ENCODE data around the gene MYL12A. TPM values are rescaled to one million over a fixed set of nuclear protein-coding genes. Genes with fewer than 3 reads are reported as not detected.

Gene MYL12A
- total and polyA plus RNA-seq, 2 experiments from 2014 or later: 456 to 692 TPM

DNA sequence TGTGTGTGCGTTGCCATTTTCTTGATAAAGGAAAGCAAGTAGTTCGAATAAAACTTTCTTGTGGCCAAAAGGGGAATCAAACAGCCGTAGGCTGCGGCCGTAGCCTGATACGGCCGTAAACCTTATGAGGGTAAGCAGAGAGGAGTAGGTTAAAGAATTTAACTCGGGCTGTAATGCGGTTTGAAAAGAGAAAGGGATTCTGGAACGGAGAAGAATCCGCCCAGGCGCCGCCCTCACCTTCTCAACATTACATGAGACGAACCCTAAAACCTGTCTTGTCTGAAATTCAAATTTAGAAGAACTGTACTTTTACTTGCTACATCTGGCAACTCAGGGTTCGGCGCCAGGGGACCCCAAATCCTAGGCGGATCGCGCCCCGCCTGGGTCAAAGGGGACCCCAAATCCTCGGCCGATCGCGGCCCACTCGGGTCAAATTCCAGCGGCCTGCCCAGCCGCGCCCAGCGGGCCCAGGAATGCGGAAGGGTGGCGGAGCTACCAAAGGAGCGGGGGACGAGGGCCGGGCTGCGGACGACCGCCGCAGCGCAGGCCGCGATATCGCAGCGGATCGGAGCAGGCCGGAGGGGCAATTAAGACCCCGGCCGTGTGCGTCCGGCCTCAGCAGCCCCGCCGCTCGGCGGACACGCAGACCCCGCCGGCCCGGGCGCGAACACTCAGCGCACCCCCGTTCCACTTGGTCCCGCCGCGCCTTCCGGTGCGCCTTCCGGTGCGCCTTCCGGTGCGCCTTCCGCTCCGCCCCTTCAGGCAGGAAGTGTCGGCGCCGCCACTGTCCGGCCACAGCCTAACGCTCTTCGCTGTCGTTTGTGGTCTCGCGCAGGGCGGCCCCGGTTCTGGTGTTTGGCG lies 14.0 kb downstream of the MYL12A start, which contains the start of gene MYL12B:
TSS of gene MYL12B (plus strand) at position 761 of the 861 bp plus-strand sequence. CDS start 10,766 bp downstream, outside the sequence.
- no peaks in the 10 kb centered on the region for H3K27me3 ChIP-seq
- under 1% methylated on average over 56 of the region's 84 CpGs for whole genome bisulfite sequencing (ENCODE audit: low lambda C conversion rate, missing lambda C conversion rate)
- H3K4me2 ChIP-seq: peak within 1 kb of the TSS; percentile 78
- H3K9me3 ChIP-seq (ENCODE audit: low read depth): no peaks in the 10 kb centered on the region
- H2AFZ ChIP-seq: peak within 1 kb of the TSS; percentile 58
- H3K36me3 ChIP-seq (replicated peaks; ENCODE audit: insufficient read depth, low read depth): peaks cover 7% of the 10 kb centered on the region
- DNase-seq (ENCODE audit: low spot score): peak; percentile 93
- peaks cover 35% of the 10 kb centered on the region for H4K20me1 ChIP-seq (ENCODE audit: insufficient read depth, poor library complexity, severe bottlenecking)
- peaks cover 74% of the 10 kb centered on the region for H3K79me2 ChIP-seq
- H3K4me1 ChIP-seq (ENCODE audit: insufficient read depth): peaks cover 45% of the 10 kb centered on the region
- no peak for TF ChIP-seq EZH2 (IDR thresholded peaks at IDR 0.05; ENCODE audit: borderline replicate concordance)
- no peak for TF ChIP-seq EZH2phosphoT487 (IDR thresholded peaks at IDR 0.05; ENCODE audit: low read depth, severe bottlenecking, unreplicated experiment)
- TF ChIP-seq, protein P1, sequence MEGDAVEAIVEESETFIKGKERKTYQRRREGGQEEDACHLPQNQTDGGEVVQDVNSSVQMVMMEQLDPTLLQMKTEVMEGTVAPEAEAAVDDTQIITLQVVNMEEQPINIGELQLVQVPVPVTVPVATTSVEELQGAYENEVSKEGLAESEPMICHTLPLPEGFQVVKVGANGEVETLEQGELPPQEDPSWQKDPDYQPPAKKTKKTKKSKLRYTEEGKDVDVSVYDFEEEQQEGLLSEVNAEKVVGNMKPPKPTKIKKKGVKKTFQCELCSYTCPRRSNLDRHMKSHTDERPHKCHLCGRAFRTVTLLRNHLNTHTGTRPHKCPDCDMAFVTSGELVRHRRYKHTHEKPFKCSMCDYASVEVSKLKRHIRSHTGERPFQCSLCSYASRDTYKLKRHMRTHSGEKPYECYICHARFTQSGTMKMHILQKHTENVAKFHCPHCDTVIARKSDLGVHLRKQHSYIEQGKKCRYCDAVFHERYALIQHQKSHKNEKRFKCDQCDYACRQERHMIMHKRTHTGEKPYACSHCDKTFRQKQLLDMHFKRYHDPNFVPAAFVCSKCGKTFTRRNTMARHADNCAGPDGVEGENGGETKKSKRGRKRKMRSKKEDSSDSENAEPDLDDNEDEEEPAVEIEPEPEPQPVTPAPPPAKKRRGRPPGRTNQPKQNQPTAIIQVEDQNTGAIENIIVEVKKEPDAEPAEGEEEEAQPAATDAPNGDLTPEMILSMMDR (IDR thresholded peaks at IDR 0.05; ENCODE audit: poor library complexity): no peak
- no peaks in the 10 kb centered on the region for H3K9me2 ChIP-seq (replicated peaks; ENCODE audit: insufficient read depth)
- H3K4me3 ChIP-seq: peak within 1 kb of the TSS; percentile 99
- H3K27ac ChIP-seq: peak within 1 kb of the TSS; percentile 99

DNA sequence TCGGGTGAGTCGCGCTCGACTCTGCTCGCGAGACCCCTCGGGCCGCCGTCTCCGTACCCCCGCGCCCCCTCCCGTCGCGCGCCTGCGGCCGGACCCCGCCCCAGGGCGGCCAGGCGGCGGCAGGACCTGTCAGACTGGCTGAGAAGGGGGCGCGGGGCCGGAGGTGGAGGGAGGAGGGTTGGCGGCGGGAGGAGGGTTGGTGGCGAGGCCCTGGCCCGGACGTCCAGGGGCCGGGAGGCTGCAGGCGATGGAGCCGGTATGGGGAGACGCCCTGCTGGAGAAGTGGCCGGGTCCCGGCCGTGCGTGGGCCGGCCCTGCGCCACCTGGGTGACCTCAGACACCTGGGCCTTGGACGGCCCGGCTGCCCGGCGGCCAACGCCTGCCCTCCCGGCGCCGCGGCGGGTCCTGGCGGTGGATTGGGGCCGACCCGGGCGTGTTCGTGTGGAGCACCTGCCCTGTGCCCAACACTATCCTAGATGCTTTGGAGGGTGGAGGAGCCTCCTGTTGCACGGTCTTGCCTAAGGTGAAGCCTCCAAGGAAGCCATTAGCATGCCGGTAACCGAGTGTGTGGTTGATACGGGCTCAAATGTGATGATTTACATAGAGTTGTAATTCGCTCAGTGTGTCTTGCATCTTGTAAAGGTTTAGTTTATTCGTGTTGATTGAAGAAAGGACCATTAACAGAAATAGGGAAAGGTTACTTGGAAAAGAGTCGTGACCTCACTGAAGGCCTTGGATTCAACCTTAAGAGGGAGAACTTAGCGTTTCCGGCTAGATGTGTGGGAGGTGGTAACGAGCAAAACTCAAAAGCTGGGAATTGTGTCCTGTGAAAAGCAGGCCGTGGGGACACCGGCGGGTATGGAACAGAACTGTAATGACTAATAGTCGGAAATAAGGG lies 14.9 kb downstream of the MYL12A start:
- H2AFZ ChIP-seq: peak overlapping the region; percentile 58
- H3K27me3 ChIP-seq: no peaks in the 10 kb centered on the region
- peak overlapping the region; percentile 75 for H3K4me2 ChIP-seq
- peaks cover 41% of the 10 kb centered on the region for H3K4me1 ChIP-seq (ENCODE audit: insufficient read depth)
- DNase-seq (ENCODE audit: low spot score): peak; percentile 32
- TF ChIP-seq, protein P1 (IDR thresholded peaks at IDR 0.05; ENCODE audit: poor library complexity): no peak
- TF ChIP-seq EZH2phosphoT487 (IDR thresholded peaks at IDR 0.05; ENCODE audit: low read depth, severe bottlenecking, unreplicated experiment) (no peak), EZH2 (IDR thresholded peaks at IDR 0.05; ENCODE audit: borderline replicate concordance) (no peak)
- no peaks in the 10 kb centered on the region for H3K9me2 ChIP-seq (replicated peaks; ENCODE audit: insufficient read depth)
- peaks cover 5% of the 10 kb centered on the region for H3K36me3 ChIP-seq (replicated peaks; ENCODE audit: insufficient read depth, low read depth)
- H4K20me1 ChIP-seq (ENCODE audit: insufficient read depth, poor library complexity, severe bottlenecking): peaks cover 44% of the 10 kb centered on the region
- WGBS (ENCODE audit: low lambda C conversion rate, missing lambda C conversion rate): under 1% methylated on average over 38 of the region's 69 CpGs
- H3K4me3 ChIP-seq: peak overlapping the region; percentile 99
- H3K79me2 ChIP-seq: peaks cover 82% of the 10 kb centered on the region
- peak overlapping the region; percentile 99 for H3K27ac ChIP-seq
- H3K9me3 ChIP-seq (ENCODE audit: low read depth): no peaks in the 10 kb centered on the region

DNA sequence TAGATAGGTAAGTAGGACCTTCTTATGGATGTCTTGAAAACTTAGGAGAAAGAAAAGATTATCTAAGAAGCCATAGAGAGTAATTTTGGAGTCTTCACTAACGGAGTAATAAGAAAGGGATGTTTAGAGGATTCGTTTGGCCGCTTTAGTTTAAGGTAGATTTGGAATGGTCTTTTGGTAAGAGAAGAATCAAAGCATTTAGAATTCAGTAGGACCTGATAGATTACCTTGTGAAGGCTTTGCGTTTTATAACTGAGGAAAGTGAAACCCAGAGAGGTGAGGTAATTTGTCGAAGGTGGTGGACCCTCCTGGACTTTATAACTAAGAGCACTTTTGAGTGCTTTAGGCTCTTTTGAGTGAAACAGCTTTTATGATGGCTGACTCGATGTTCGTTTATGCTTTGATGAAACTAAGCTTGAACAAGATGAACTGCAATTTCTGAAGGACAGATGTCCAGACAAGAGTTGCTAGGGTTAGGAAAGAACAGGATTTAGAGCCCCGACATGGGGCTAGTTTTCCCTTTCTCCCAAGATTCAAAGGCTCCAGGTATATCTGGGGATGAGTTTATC lies 15.6 kb downstream of the MYL12A start:
- H3K27me3 ChIP-seq: no peaks in the 10 kb centered on the region
- H3K9me2 ChIP-seq (replicated peaks; ENCODE audit: insufficient read depth): no peaks in the 10 kb centered on the region
- H2AFZ ChIP-seq: no peak overlapping the region
- H4K20me1 ChIP-seq (ENCODE audit: insufficient read depth, poor library complexity, severe bottlenecking): peaks cover 51% of the 10 kb centered on the region
- WGBS (ENCODE audit: low lambda C conversion rate, missing lambda C conversion rate): 12% methylated on average over 8 of the region's 8 CpGs
- peak overlapping the region; percentile 99 for H3K4me3 ChIP-seq
- DNase-seq (ENCODE audit: low spot score): no peak
- peak overlapping the region; percentile 75 for H3K4me2 ChIP-seq
- H3K9me3 ChIP-seq (ENCODE audit: low read depth): no peaks in the 10 kb centered on the region
- no peak for TF ChIP-seq EZH2phosphoT487 (IDR thresholded peaks at IDR 0.05; ENCODE audit: low read depth, severe bottlenecking, unreplicated experiment)
- TF ChIP-seq EZH2 (IDR thresholded peaks at IDR 0.05; ENCODE audit: borderline replicate concordance): no peak
- TF ChIP-seq, protein P1 (IDR thresholded peaks at IDR 0.05; ENCODE audit: poor library complexity): no peak
- H3K4me1 ChIP-seq (ENCODE audit: insufficient read depth): peaks cover 42% of the 10 kb centered on the region
- peak overlapping the region; percentile 99 for H3K27ac ChIP-seq
- H3K79me2 ChIP-seq: peaks cover 82% of the 10 kb centered on the region
- H3K36me3 ChIP-seq (replicated peaks; ENCODE audit: insufficient read depth, low read depth): no peaks in the 10 kb centered on the region
